Keratinocyte (primary cell): ENCODE results near the gene LGALS14. TPM values are rescaled to one million over a fixed set of nuclear protein-coding genes. Genes with fewer than 3 reads are reported as not detected.

Experiments
- DNase-seq: peaks from one replicate; pipeline ENCODE4 v3.0.0-alpha.2; 2011; ENCODE audit warnings: low read depth, missing footprints, low spot score
- FAIRE-seq: peaks from 2 replicates; lab custom pipeline; 2011; peaks lifted over from hg19 to GRCh38; lab: Jason Lieb, UNC
- H2AFZ ChIP-seq: 2 replicates; pipeline ENCODE4 v1.6.0; 2012; ENCODE audit warnings: low read length, control low read depth, inconsistent platforms; ENCODE audit not compliant: control insufficient read depth
- H3K27ac ChIP-seq: 2 replicates; pipeline ENCODE4 v1.5.1; 2011; ENCODE audit warnings: low read length; ENCODE audit not compliant: control insufficient read depth, insufficient read depth
- H3K27me3 ChIP-seq: 3 replicates; pipeline ENCODE4 v1.6.0; 2011; ENCODE audit warnings: low read length; ENCODE audit not compliant: control insufficient read depth, insufficient read depth; ENCODE audit errors: extremely low read depth
- H3K36me3 ChIP-seq, 2 experiments: 2 replicates in 1 of 2; 3 replicates in 1 of 2; pipeline ENCODE4 v1.5.1; 2011; ENCODE audit warnings: low read length in 2 of 2, mild to moderate bottlenecking in 1 of 2; ENCODE audit not compliant: control insufficient read depth in 2 of 2, insufficient read depth in 2 of 2; ENCODE audit errors: extremely low read depth in 1 of 2
- H3K4me1 ChIP-seq: 3 replicates; pipeline ENCODE4 v1.5.1; 2011; ENCODE audit warnings: low read length; ENCODE audit not compliant: control insufficient read depth, insufficient read depth; ENCODE audit errors: extremely low read depth
- H3K4me2 ChIP-seq: 3 replicates; pipeline ENCODE4 v1.6.0; 2011; ENCODE audit warnings: low read depth, low read length; ENCODE audit not compliant: control insufficient read depth, insufficient read depth; ENCODE audit errors: extremely low read depth
- H3K4me3 ChIP-seq, 3 experiments: fragments of 200-600 bp in 1 of 3; sonication (generic) in 1 of 3; 2 replicates in 2 of 3; 3 replicates in 1 of 3; pipeline ENCODE4 v1.5.1; 2011 to 2016; ENCODE audit warnings: low read length in 3 of 3, mild to moderate bottlenecking in 3 of 3, control low read depth in 2 of 3, inconsistent platforms in 1 of 3, low read depth in 1 of 3, mixed read lengths in 1 of 3, mixed run types in 1 of 3, moderate library complexity in 1 of 3; ENCODE audit not compliant: control insufficient read depth in 2 of 3, insufficient read depth in 2 of 3; ENCODE audit errors: extremely low read depth in 1 of 3
- H3K79me2 ChIP-seq: 2 replicates; pipeline ENCODE4 v1.6.0; 2012; ENCODE audit warnings: low read length; ENCODE audit not compliant: control insufficient read depth, insufficient read depth
- H3K9ac ChIP-seq: 3 replicates; pipeline ENCODE4 v1.6.0; 2011; ENCODE audit warnings: low read length; ENCODE audit not compliant: control insufficient read depth, insufficient read depth; ENCODE audit errors: extremely low read depth
- H3K9me1 ChIP-seq: 3 replicates; pipeline ENCODE4 v1.6.0; 2011; ENCODE audit warnings: low read length; ENCODE audit not compliant: control insufficient read depth, insufficient read depth; ENCODE audit errors: extremely low read depth
- H3K9me3 ChIP-seq: 2 replicates; pipeline ENCODE4 v1.5.1; 2012; ENCODE audit warnings: low read depth, low read length; ENCODE audit not compliant: control insufficient read depth
- H4K20me1 ChIP-seq: 3 replicates; pipeline ENCODE4 v1.6.0; 2011; ENCODE audit warnings: low read length; ENCODE audit not compliant: control insufficient read depth, insufficient read depth; ENCODE audit errors: extremely low read depth
- CTCF ChIP-seq, 3 experiments: IDR thresholded peaks in 1 of 3; conservative IDR thresholded peaks in 1 of 3; optimal IDR thresholded peaks in 1 of 3; 2 replicates in 2 of 3; 3 replicates in 1 of 3; pipeline versions ENCODE3 to v1.5.1; 2011; ENCODE audit warnings: low read length in 3 of 3, mild to moderate bottlenecking in 3 of 3, moderate library complexity in 2 of 3, control low read depth in 1 of 3, inconsistent platforms in 1 of 3; ENCODE audit not compliant: insufficient read depth in 2 of 3; ENCODE audit errors: extremely low read depth in 1 of 3
- EZH2 ChIP-seq: IDR thresholded peaks from one replicate; pipeline ENCODE4 v1.6.1; 2012; ENCODE audit warnings: inconsistent platforms, mild to moderate bottlenecking, low read length, moderate library complexity
- dilution Hi-C: fragments of 300-500 bp; cut with MboI; formaldehyde crosslinking; loops from one replicate; pipeline ENCODE4 v1.7.0; 2020; ENCODE audit warnings: low sequenced_read_pairs; ENCODE audit not compliant: extremely low pct_ligation_motif_present
- polyA plus RNA-seq, 5 experiments: library from polyadenylated mRNA; depleted of rRNA in 3 of 5; stranded (reverse) in 3 of 5; stranded (forward) in 1 of 5; unstranded in 1 of 5; fragments of >200 nt; gene quantifications; 1 replicate in 1 of 5; 2 replicates in 3 of 5; 3 replicates in 1 of 5; pipeline versions ENCODE4 v1.2.1 to v1.2.3, GENCODE V29; 2011 to 2012; ENCODE audit warnings: missing spikeins in 2 of 5, low read depth in 1 of 5, low replicate concordance in 1 of 5

The LGALS14 gene
- polyA plus RNA-seq, 1 donor (not counting 4 experiments of a cell fraction or from before 2014, with no cell fraction given): not detected

- H3K36me3 ChIP-seq: no peaks in the 10 kb centered on the region
- no peak overlapping the region for H2AFZ ChIP-seq
- no peak overlapping the region for H3K9ac ChIP-seq
- no peak overlapping the region for H3K4me2 ChIP-seq
- H3K27ac ChIP-seq: no peak overlapping the region
- H3K27me3 ChIP-seq: peaks cover 3% of the 10 kb centered on the region
- H4K20me1 ChIP-seq: no peaks in the 10 kb centered on the region
- TF ChIP-seq EZH2 (no peak), CTCF (optimal IDR thresholded peaks at IDR 0.05 in 1 of 3, IDR thresholded peaks at IDR 0.05 in 1 of 3, conservative IDR thresholded peaks at IDR 0.05 in 1 of 3; ENCODE audit: extremely low read depth in 1 of 3, insufficient read depth in 2 of 3, low read length in 3 of 3) (no peak)
- no peaks in the 10 kb centered on the region for H3K9me3 ChIP-seq
- FAIRE-seq (no peak), DNase-seq (no peak)
- H3K4me1 ChIP-seq: no peaks in the 10 kb centered on the region
- no peak overlapping the region for H3K4me3 ChIP-seq
- H3K79me2 ChIP-seq: no peaks in the 10 kb centered on the region
- dilution Hi-C loops: no loop called here
- H3K9me1 ChIP-seq: no peaks in the 10 kb centered on the region
Observed at GRCh38 chr19:39733841-39734240, 29.6 kb downstream of the LGALS14 start.

GRCh38 chr19:39735688-39736087 is 31.4 kb downstream of the LGALS14 start:
- no peaks in the 10 kb centered on the region for H4K20me1 ChIP-seq
- H3K9ac ChIP-seq: no peak overlapping the region
- no peaks in the 10 kb centered on the region for H3K9me3 ChIP-seq
- DNase-seq (no peak), FAIRE-seq (no peak)
- H3K4me2 ChIP-seq: no peak overlapping the region
- H3K4me1 ChIP-seq: no peaks in the 10 kb centered on the region
- no peak for TF ChIP-seq CTCF (optimal IDR thresholded peaks at IDR 0.05 in 1 of 3, IDR thresholded peaks at IDR 0.05 in 1 of 3, conservative IDR thresholded peaks at IDR 0.05 in 1 of 3; ENCODE audit: extremely low read depth in 1 of 3, insufficient read depth in 2 of 3, low read length in 3 of 3)
- TF ChIP-seq EZH2: no peak
- no peak overlapping the region for H2AFZ ChIP-seq
- no peak overlapping the region for H3K4me3 ChIP-seq
- H3K36me3 ChIP-seq: no peaks in the 10 kb centered on the region
- H3K79me2 ChIP-seq: no peaks in the 10 kb centered on the region
- H3K27me3 ChIP-seq: peaks cover 9% of the 10 kb centered on the region
- H3K27ac ChIP-seq: no peak overlapping the region
- no peaks in the 10 kb centered on the region for H3K9me1 ChIP-seq
- dilution Hi-C loops: no loop called here
